ENCODE results near the gene CIAO3.
"Not testable (repeated sequence)": the region's sequence is repeated elsewhere in the genome, so short reads cannot be mapped to it uniquely, and the experiment has no call there.

CIAO3 gene

GRCh38 chr16:712740-713250 lies 28.0 kb downstream of the CIAO3 start:
- not testable (repeated sequence) for H3K4me3 Mint-ChIP-seq; DNase-seq (ENCODE audit: low spot score in 2 of 2); H3K9me3 Mint-ChIP-seq; ATAC-seq (ENCODE audit: low read depth); H3K4me1 Mint-ChIP-seq; H3K36me3 Mint-ChIP-seq; H3K27ac Mint-ChIP-seq
- peaks cover 17% of the 10 kb centered on the region for H3K27me3 Mint-ChIP-seq

- no peak overlapping the region for H3K4me3 Mint-ChIP-seq
- peak; percentile 83 to 89 for DNase-seq (ENCODE audit: low spot score in 2 of 2)
- no peaks in the 10 kb centered on the region for H3K36me3 Mint-ChIP-seq
- H3K4me1 Mint-ChIP-seq = peaks cover 5% of the 10 kb centered on the region
- no peak overlapping the region for H3K27ac Mint-ChIP-seq
- H3K27me3 Mint-ChIP-seq = peaks cover 20% of the 10 kb centered on the region
- no peaks in the 10 kb centered on the region for H3K9me3 Mint-ChIP-seq
- ATAC-seq (ENCODE audit: low read depth) = peak; percentile 67
Measured at GRCh38 chr16:711548-712320, 29.1 kb downstream of the CIAO3 start.

DNA sequence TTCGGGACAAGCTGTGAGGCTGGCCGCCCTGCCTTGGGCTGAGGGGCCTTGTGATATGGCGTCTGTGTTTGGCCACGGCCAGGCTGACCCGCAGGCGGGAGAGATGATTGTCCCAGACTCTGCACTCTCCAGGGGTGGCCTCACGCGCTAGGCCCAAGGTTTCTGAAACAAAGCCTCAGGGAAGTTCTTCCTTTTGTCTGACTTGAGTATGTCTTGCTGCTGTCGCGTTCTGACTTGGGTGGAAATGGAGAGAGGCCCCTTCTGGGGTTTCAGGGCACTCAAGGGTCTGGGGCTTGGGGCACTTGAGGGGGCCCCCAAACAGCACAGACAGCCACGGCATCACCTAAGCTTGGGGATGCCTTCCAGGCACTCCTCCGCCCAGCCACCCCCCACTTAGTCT lies 29.7 kb downstream of the CIAO3 start:
- no peaks in the 10 kb centered on the region for H3K9me3 Mint-ChIP-seq
- no peak for ATAC-seq (ENCODE audit: low read depth)
- DNase-seq (ENCODE audit: low spot score in 2 of 2) = no peak
- no peak overlapping the region for H3K4me3 Mint-ChIP-seq
- H3K4me1 Mint-ChIP-seq = peaks cover 5% of the 10 kb centered on the region
- no peaks in the 10 kb centered on the region for H3K36me3 Mint-ChIP-seq
- H3K27ac Mint-ChIP-seq = no peak overlapping the region
- peaks cover 19% of the 10 kb centered on the region for H3K27me3 Mint-ChIP-seq

DNA sequence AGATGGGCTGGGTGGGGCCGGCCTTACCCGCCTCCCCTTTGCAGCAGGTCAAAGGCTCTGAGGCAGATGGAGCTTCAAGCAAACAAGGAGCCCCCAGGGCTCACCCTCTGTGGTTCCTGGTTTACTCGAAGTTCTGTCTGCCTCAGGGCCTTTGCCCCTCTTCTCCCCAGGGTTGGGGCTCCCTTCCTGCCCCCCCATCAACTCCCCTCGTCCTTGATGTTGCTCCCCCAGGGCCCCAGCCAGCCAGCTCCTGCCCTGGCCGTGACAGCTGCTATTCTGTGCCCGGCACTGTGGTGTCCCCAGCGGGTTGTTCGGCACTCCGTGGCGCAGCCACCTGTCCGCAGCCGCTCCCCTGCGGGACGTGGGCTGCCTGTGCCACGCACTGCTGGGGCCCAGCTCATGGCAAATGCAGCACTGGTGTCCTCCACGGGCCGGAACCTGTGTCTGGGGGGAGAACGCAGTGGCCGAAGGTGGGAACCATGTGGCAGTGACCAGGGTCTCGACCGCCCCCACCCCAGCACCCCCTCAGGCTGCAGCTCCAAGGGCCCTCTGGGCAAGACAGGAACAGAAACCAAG lies 30.2 kb downstream of the CIAO3 start:
- Mint-ChIP-seq H3K27me3 (peaks cover 19% of the 10 kb centered on the region), H3K27ac (no peak overlapping the region), H3K36me3 (no peaks in the 10 kb centered on the region), H3K4me3 (no peak overlapping the region), H3K4me1 (peaks cover 5% of the 10 kb centered on the region), H3K9me3 (no peaks in the 10 kb centered on the region)
- ATAC-seq (ENCODE audit: low read depth) (no peak), DNase-seq (ENCODE audit: low spot score in 2 of 2) (no peak)

GRCh38 chr16:709566-710499 lies 31.0 kb downstream of the CIAO3 start:
- no peak overlapping the region for H3K4me3 Mint-ChIP-seq
- H3K27ac Mint-ChIP-seq = no peak overlapping the region
- ATAC-seq (ENCODE audit: low read depth) (no peak), DNase-seq (ENCODE audit: low spot score in 2 of 2) (no peak)
- H3K4me1 Mint-ChIP-seq = peaks cover 5% of the 10 kb centered on the region
- H3K27me3 Mint-ChIP-seq = peaks cover 19% of the 10 kb centered on the region
- no peaks in the 10 kb centered on the region for H3K9me3 Mint-ChIP-seq
- no peaks in the 10 kb centered on the region for H3K36me3 Mint-ChIP-seq

GRCh38 chr16:708959-709358 lies 31.8 kb downstream of the CIAO3 start:
- H3K4me3 Mint-ChIP-seq = no peak overlapping the region
- H3K9me3 Mint-ChIP-seq = no peaks in the 10 kb centered on the region
- ATAC-seq (ENCODE audit: low read depth) (no peak), DNase-seq (ENCODE audit: low spot score in 2 of 2) (no peak)
- H3K4me1 Mint-ChIP-seq = peaks cover 3% of the 10 kb centered on the region
- H3K27ac Mint-ChIP-seq = no peak overlapping the region
- H3K36me3 Mint-ChIP-seq = no peaks in the 10 kb centered on the region
- peaks cover 19% of the 10 kb centered on the region for H3K27me3 Mint-ChIP-seq

DNA sequence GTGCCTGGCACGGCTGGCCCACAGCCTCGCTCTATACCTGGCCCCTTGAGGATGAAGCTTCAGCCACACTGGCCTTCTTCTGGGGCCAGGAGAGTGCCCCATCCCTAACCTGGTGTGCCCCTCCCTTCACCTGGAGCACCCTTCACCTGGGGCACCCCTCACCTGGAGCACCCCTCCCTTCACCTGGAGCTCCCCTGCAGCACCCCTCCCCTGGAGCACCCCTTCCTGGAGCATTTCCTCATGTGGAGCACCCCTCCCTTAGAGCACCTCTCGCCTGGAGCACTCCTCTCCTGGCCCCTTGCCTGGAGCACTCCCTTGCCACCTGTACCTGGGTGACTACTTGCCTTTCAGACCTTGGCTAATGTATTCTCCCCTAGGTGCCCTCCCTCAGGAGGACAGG lies 32.8 kb downstream of the CIAO3 start:
- no peak for ATAC-seq (ENCODE audit: low read depth)

DNA sequence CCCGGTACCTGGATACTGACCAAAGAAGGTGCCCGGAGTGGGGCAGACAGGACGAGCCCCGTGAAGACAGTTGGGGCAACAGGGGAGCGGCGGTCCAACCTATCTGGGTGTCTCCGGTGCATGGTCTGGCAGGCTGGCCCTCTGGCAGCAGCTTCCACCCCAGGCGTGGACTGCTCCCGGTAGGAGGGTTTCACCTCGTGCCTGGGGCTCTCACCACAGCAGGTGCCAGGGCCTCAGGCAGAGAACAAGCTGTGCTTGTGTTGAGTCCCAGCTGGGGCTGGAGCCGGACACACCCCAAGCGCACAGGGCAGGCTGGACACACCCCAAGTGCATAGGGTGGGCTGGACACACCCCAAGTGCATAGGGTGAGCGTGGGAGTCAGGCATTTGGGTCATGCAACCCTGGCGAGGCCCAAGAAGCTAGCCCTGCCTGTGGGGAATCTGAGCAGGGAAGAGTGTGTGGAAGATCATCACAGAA lies 33.7 kb downstream of the CIAO3 start:
- H3K36me3 Mint-ChIP-seq = no peaks in the 10 kb centered on the region
- no peak overlapping the region for H3K27ac Mint-ChIP-seq
- DNase-seq (ENCODE audit: low spot score in 2 of 2) (no peak), ATAC-seq (ENCODE audit: low read depth) (no peak)
- no peak overlapping the region for H3K4me3 Mint-ChIP-seq
- no peaks in the 10 kb centered on the region for H3K9me3 Mint-ChIP-seq
- peaks cover 3% of the 10 kb centered on the region for H3K4me1 Mint-ChIP-seq
- peaks cover 28% of the 10 kb centered on the region for H3K27me3 Mint-ChIP-seq

More for the DNA sequence above, 32.8 kb downstream of the CIAO3 start:
- no peak overlapping the region for H3K27ac Mint-ChIP-seq
- H3K4me3 Mint-ChIP-seq = no peak overlapping the region
- DNase-seq (ENCODE audit: low spot score in 2 of 2) = no peak
- peaks cover 3% of the 10 kb centered on the region for H3K4me1 Mint-ChIP-seq
- peaks cover 22% of the 10 kb centered on the region for H3K27me3 Mint-ChIP-seq
- no peaks in the 10 kb centered on the region for H3K9me3 Mint-ChIP-seq
- H3K36me3 Mint-ChIP-seq = no peaks in the 10 kb centered on the region

- Mint-ChIP-seq H3K9me3 (no peaks in the 10 kb centered on the region), H3K27me3 (peaks cover 32% of the 10 kb centered on the region), H3K4me1 (peaks cover 3% of the 10 kb centered on the region), H3K36me3 (no peaks in the 10 kb centered on the region), H3K4me3 (no peak overlapping the region), H3K27ac (no peak overlapping the region)
- DNase-seq (ENCODE audit: low spot score in 2 of 2) = no peak
- no peak for ATAC-seq (ENCODE audit: low read depth)
Measured at GRCh38 chr16:706189-707061, 34.4 kb downstream of the CIAO3 start.

- ATAC-seq (ENCODE audit: low read depth) = peak; percentile 15
- Mint-ChIP-seq H3K4me1 (peaks cover 3% of the 10 kb centered on the region), H3K36me3 (no peaks in the 10 kb centered on the region), H3K27ac (no peak within 1 kb of the TSS), H3K4me3 (no peak within 1 kb of the TSS), H3K27me3 (peaks cover 32% of the 10 kb centered on the region), H3K9me3 (no peaks in the 10 kb centered on the region)
- no peak for DNase-seq (ENCODE audit: low spot score in 2 of 2)
Measured at GRCh38 chr16:705431-706188, 35.2 kb downstream of the CIAO3 start, which contains the start of gene FBXL16. FBXL16 (minus strand) TSS chr16:705801; CDS start chr16:697405, 8,396 bp downstream.

- H3K9me3 Mint-ChIP-seq = no peaks in the 10 kb centered on the region
Measured at GRCh38 chr16:704552-705380, 36.0 kb downstream of the CIAO3 start.

DNA sequence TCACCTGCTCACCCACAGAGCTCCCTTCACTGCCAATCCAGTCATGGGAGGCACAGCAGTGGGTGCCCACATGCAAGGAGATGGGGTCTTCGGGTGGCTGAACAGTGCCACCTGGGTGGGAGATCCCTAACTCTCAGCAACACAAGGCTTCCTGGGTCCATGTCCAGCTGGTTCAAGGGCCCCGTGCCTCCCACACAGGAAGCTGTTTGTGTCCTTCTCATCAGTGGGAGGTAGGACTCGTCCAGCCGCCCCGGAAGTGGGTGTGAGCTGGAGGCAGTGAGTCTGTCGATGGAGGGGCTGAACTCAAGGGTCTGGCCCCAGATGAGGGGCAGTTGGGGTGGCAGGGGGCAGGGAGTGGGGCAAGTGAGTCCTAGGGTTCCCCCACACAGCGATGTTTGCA lies 36.8 kb downstream of the CIAO3 start:
- H3K27ac Mint-ChIP-seq = no peak overlapping the region
- no peaks in the 10 kb centered on the region for H3K36me3 Mint-ChIP-seq
- no peak overlapping the region for H3K4me3 Mint-ChIP-seq
- DNase-seq (ENCODE audit: low spot score in 2 of 2) = no peak
- no peak for ATAC-seq (ENCODE audit: low read depth)
- H3K9me3 Mint-ChIP-seq = no peaks in the 10 kb centered on the region
- peaks cover 25% of the 10 kb centered on the region for H3K27me3 Mint-ChIP-seq
- H3K4me1 Mint-ChIP-seq = peaks cover 3% of the 10 kb centered on the region

More at GRCh38 chr16:704552-705380, 36.0 kb downstream of the CIAO3 start:
- peaks cover 30% of the 10 kb centered on the region for H3K27me3 Mint-ChIP-seq
- H3K4me3 Mint-ChIP-seq = no peak overlapping the region
- no peaks in the 10 kb centered on the region for H3K36me3 Mint-ChIP-seq
- ATAC-seq (ENCODE audit: low read depth) (no peak), DNase-seq (ENCODE audit: low spot score in 2 of 2) (no peak)
- H3K27ac Mint-ChIP-seq = no peak overlapping the region
- H3K4me1 Mint-ChIP-seq = peaks cover 3% of the 10 kb centered on the region
